Spinal cord (tissue), 10 donors: ENCODE measurements around the gene ACSF3. TPM values are rescaled to one million over a fixed set of nuclear protein-coding genes. Genes with fewer than 3 reads are reported as not detected.
A peak's percentile ranks its signal among the peaks of the same experiment; 100 is the strongest.

Source experiments
- DNase-seq, 6 donors: peaks; one replicate each; pipeline versions ENCODE4 v3.0.0 to v3.0.0-alpha.2; 2013 to 2015; ENCODE audit warnings: low spot score in 6 of 6, low read depth in 4 of 6
- H3K27ac ChIP-seq: one replicate; pipeline ENCODE4 v1.5.1; 2013; ENCODE audit warnings: low read depth, low read length, control low read depth
- H3K27me3 ChIP-seq: one replicate; pipeline ENCODE4 v1.6.1; 2013; ENCODE audit warnings: low read length; ENCODE audit not compliant: control insufficient read depth, insufficient read depth
- H3K36me3 ChIP-seq: one replicate; pipeline ENCODE4 v1.6.1; 2013; ENCODE audit warnings: low read length; ENCODE audit not compliant: control insufficient read depth, insufficient read depth
- H3K4me1 ChIP-seq: one replicate; pipeline ENCODE4 v1.6.1; 2013; ENCODE audit warnings: low read length; ENCODE audit not compliant: control insufficient read depth, insufficient read depth
- H3K4me3 ChIP-seq: one replicate; pipeline ENCODE4 v1.5.1; 2013; ENCODE audit warnings: low read depth, low read length, control low read depth
- H3K9me3 ChIP-seq: one replicate; pipeline ENCODE4 v1.6.1; 2013; ENCODE audit warnings: low read length; ENCODE audit not compliant: control insufficient read depth, insufficient read depth
- WGBS: methylation state at CpG from one replicate; pipeline ENCODE4 v1.1.5; 2013; ENCODE audit warnings: missing lambda C conversion rate; ENCODE audit not compliant: insufficient coverage; 5-methylcytosine and 5-hydroxymethylcytosine counted together
- polyA plus RNA-seq, 2 donors: library from polyadenylated mRNA; unstranded; fragments of 120-200 nt; gene quantifications; one replicate each; pipeline ENCODE4 v1.2.1, GENCODE V29; 2013; ENCODE audit not compliant: insufficient read length in 2 of 2
- total RNA-seq, 2 donors: library from RNA; depleted of rRNA in 1 of 2; stranded (reverse); fragments of 120-200 nt in 1 of 2; fragments of >200 nt in 1 of 2; gene quantifications; one replicate each; pipeline versions ENCODE4 v1.2.3 to v1.2.4, GENCODE V29; 2013 to 2014
- donor health status: healthy.

The ACSF3 gene
- total and polyA plus RNA-seq, 4 donors: 15.1 to 35.8 (median 29.0) TPM

GRCh38 chr16:89049484-89050118 is 44.1 kb upstream of the ACSF3 start:
- Histone ChIP-seq H3K27me3 (no peaks in the 10 kb centered on the region), H3K4me3 (no peak overlapping the region), H3K36me3 (peaks cover 13% of the 10 kb centered on the region), H3K9me3 (no peaks in the 10 kb centered on the region), H3K27ac (peak overlapping the region; percentile 53), H3K4me1 (peaks cover 86% of the 10 kb centered on the region)
- peak in 5 of 6 donors; percentile 68 to 96 (median 72) for DNase-seq
- WGBS: 18% methylated on average over 21 of the region's 22 CpGs

- DNase-seq: no peak
- Histone ChIP-seq H3K4me1 (peaks cover 79% of the 10 kb centered on the region), H3K27ac (no peak overlapping the region), H3K9me3 (no peaks in the 10 kb centered on the region), H3K4me3 (no peak overlapping the region), H3K27me3 (no peaks in the 10 kb centered on the region), H3K36me3 (peaks cover 13% of the 10 kb centered on the region)
- WGBS: 74% methylated on average over 17 of the region's 21 CpGs
Measured at GRCh38 chr16:89050119-89050867, 43.4 kb upstream of the ACSF3 start.

- Histone ChIP-seq H3K4me1 (peaks cover 74% of the 10 kb centered on the region), H3K9me3 (no peaks in the 10 kb centered on the region), H3K4me3 (no peak overlapping the region), H3K27me3 (no peaks in the 10 kb centered on the region), H3K36me3 (peaks cover 13% of the 10 kb centered on the region), H3K27ac (no peak overlapping the region)
- DNase-seq: no peak
- 52% methylated on average over 17 of the region's 23 CpGs for WGBS
Measured at GRCh38 chr16:89050868-89051311, 42.8 kb upstream of the ACSF3 start.

GRCh38 chr16:89051521-89052166 is 42.0 kb upstream of the ACSF3 start:
- Histone ChIP-seq H3K9me3 (no peaks in the 10 kb centered on the region), H3K4me1 (peaks cover 74% of the 10 kb centered on the region), H3K4me3 (peak overlapping the region; percentile 27), H3K27me3 (no peaks in the 10 kb centered on the region), H3K27ac (no peak overlapping the region), H3K36me3 (peaks cover 13% of the 10 kb centered on the region)
- DNase-seq: peak in 2 of 6 donors; percentile 78 to 84
- 39% methylated on average over 21 of the region's 22 CpGs for WGBS

- Histone ChIP-seq H3K27ac (no peak overlapping the region), H3K36me3 (peaks cover 13% of the 10 kb centered on the region), H3K4me1 (peaks cover 70% of the 10 kb centered on the region), H3K9me3 (no peaks in the 10 kb centered on the region), H3K27me3 (no peaks in the 10 kb centered on the region), H3K4me3 (peak overlapping the region; percentile 27)
- WGBS: 52% methylated on average over 38 of the region's 46 CpGs
- peak in 1 of 6 donors; percentile 81 for DNase-seq
Measured at GRCh38 chr16:89052191-89052889, 41.3 kb upstream of the ACSF3 start.

GRCh38 chr16:89052890-89053724 is 40.5 kb upstream of the ACSF3 start:
- Histone ChIP-seq H3K27me3 (no peaks in the 10 kb centered on the region), H3K27ac (no peak overlapping the region), H3K36me3 (peaks cover 7% of the 10 kb centered on the region), H3K9me3 (no peaks in the 10 kb centered on the region), H3K4me1 (peaks cover 62% of the 10 kb centered on the region), H3K4me3 (peak overlapping the region; percentile 27)
- 51% methylated on average over 40 of the region's 48 CpGs for WGBS
- DNase-seq: peak in 1 of 6 donors; percentile 89

GRCh38 chr16:89053725-89054029 is 40.0 kb upstream of the ACSF3 start:
- Histone ChIP-seq H3K36me3 (peaks cover 3% of the 10 kb centered on the region), H3K27ac (no peak overlapping the region), H3K9me3 (no peaks in the 10 kb centered on the region), H3K4me1 (peaks cover 57% of the 10 kb centered on the region), H3K4me3 (no peak overlapping the region), H3K27me3 (no peaks in the 10 kb centered on the region)
- no peak for DNase-seq
- WGBS: 89% methylated on average over 14 of the region's 16 CpGs

GRCh38 chr16:89054261-89054661 is 39.4 kb upstream of the ACSF3 start:
- H3K27ac ChIP-seq: no peak overlapping the region
- no peaks in the 10 kb centered on the region for H3K27me3 ChIP-seq
- no peak overlapping the region for H3K4me3 ChIP-seq

GRCh38 chr16:89054714-89055113 is 38.9 kb upstream of the ACSF3 start:
- no peaks in the 10 kb centered on the region for H3K27me3 ChIP-seq
- H3K9me3 ChIP-seq: no peaks in the 10 kb centered on the region
- WGBS: 80% methylated on average over 8 of the region's 11 CpGs
- DNase-seq: no peak
- no peak overlapping the region for H3K27ac ChIP-seq
- H3K4me3 ChIP-seq: no peak overlapping the region
- peaks cover 3% of the 10 kb centered on the region for H3K36me3 ChIP-seq
- peaks cover 46% of the 10 kb centered on the region for H3K4me1 ChIP-seq

More at GRCh38 chr16:89054261-89054661, 39.4 kb upstream of the ACSF3 start:
- H3K36me3 ChIP-seq: peaks cover 3% of the 10 kb centered on the region
- no peaks in the 10 kb centered on the region for H3K9me3 ChIP-seq
- peaks cover 51% of the 10 kb centered on the region for H3K4me1 ChIP-seq
- no peak for DNase-seq
- WGBS: 88% methylated on average over 14 of the region's 15 CpGs
